Mesothelial cell of epicardium (in vitro differentiated cells): ENCODE results near the gene CADM1. TPM values are rescaled to one million over a fixed set of nuclear protein-coding genes. Genes with fewer than 3 reads are reported as not detected.

ENCODE experiments used
- DNase-seq, 2 experiments: peaks; one replicate each; pipeline ENCODE4 v3.0.0; 2021; ENCODE audit warnings: low spot score in 2 of 2; ENCODE audit not compliant: unreplicated experiment in 2 of 2
- H3K27ac Mint-ChIP-seq: 2 replicates; pipeline ENCODE4 v1.8.0; 2021; ENCODE audit warnings: mixed read lengths
- H3K27me3 Mint-ChIP-seq: 2 replicates; pipeline ENCODE4 v1.8.0; 2021; ENCODE audit warnings: low read depth, mixed read lengths
- H3K36me3 Mint-ChIP-seq: 2 replicates; pipeline ENCODE4 v1.8.0; 2021; ENCODE audit warnings: mixed read lengths
- H3K4me1 Mint-ChIP-seq: 2 replicates; pipeline ENCODE4 v1.8.0; 2021; ENCODE audit warnings: mixed read lengths
- H3K4me3 Mint-ChIP-seq: 2 replicates; pipeline ENCODE4 v1.8.0; 2021; ENCODE audit warnings: mild to moderate bottlenecking, moderate library complexity, mixed read lengths
- H3K9me3 Mint-ChIP-seq: 2 replicates; pipeline ENCODE4 v1.8.0; 2021; ENCODE audit warnings: mixed read lengths
- CTCF ChIP-seq: fragments of 200-600 bp; sonication (generic); IDR thresholded peaks from one replicate; pipeline ENCODE4 v1.5.0; 2021; ENCODE audit warnings: antibody characterized with exemption; ENCODE audit not compliant: unreplicated experiment
- total RNA-seq: library from RNA; stranded (reverse); gene quantifications from 3 replicates; pipeline ENCODE4 v1.2.1, GENCODE V29; 2021

CADM1 gene
- total RNA-seq, 1 donor from 2014 or later = 60.9 TPM

DNA sequence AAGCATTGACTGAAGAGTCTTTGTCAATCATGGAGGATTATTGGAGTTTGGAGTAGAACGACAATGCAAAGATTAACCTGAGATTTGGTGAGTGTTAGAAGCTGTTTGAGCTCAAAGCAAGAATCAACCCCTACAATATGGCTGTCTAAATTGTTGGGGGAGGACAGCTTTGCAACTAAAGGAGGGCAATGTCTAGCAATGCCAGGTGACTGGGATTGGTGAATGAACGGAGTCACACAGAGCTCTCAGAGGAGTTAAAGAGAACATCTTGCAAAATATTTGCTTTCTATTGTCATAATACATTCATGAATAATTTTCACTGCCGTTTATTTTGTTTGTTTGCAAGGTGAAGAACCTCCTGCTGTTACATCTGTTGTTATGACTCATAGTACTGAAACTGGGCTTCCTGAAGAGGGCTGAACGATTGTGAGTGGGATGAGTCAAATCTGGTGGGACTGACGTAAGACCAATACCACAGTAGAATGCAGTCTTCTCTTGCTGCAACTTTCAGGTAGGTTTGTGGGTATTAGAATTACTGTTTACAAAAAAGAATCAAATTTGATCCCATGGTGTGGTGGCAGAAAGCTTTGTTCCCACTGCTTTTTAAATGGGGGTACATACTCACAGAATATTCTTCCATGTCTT lies 281.9 kb downstream of the CADM1 start:
- no peak for DNase-seq
- H3K4me1 Mint-ChIP-seq = peaks cover 20% of the 10 kb centered on the region
- no peak overlapping the region for H3K27ac Mint-ChIP-seq
- H3K27me3 Mint-ChIP-seq = no peaks in the 10 kb centered on the region
- peaks cover 15% of the 10 kb centered on the region for H3K36me3 Mint-ChIP-seq
- no peaks in the 10 kb centered on the region for H3K9me3 Mint-ChIP-seq
- no peak overlapping the region for H3K4me3 Mint-ChIP-seq
- no peak for TF ChIP-seq CTCF

DNA sequence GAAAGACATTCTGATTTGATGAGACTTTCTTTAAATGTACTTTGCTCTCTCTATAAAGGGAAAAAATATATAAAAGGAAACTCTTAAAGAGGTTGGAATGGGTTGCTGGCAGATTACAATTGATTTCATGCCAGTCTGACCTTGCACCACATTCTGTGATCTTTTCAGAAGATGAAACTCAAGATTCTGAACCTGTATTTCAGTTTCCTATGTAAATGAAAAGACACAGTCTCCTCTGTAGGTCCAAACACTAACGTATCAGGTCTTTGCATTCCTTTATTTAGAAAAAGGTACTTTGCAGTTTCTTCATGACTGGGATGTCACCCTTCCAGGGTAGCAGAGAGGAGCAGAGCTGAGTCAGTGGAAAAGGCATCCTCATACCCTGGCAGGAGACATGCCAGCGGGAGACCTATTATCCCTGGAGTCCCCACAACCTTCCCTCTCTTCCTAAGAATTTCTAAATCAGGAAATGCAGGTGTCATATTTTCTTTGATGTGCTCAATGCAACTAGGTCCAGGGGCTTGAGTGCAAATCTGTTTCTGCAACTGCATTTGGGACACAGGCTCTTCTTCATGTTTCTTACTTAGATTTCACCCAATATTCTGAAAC lies 282.6 kb downstream of the CADM1 start:
- no peak for DNase-seq
- H3K4me3 Mint-ChIP-seq = no peak overlapping the region

DNA sequence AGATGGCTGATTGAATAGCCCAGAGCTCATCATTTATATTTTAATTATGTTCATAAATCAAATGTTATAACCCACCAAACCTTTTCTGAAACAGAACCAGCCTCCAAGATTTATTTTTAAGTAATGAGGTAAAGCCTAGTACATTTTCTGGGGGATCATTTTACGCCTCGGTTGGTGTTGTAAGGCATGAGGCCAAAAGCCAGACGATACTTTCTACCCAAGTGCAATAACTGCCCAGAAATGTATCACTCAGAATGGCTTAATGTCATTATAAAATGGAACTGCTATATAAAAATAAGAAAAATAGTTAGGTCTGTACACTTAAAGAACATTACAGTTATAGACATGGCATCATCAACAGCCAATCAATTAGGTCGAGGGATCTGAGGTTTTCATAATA lies 283.3 kb downstream of the CADM1 start:
- Mint-ChIP-seq H3K4me1 (peaks cover 10% of the 10 kb centered on the region), H3K36me3 (peaks cover 19% of the 10 kb centered on the region), H3K4me3 (no peak overlapping the region), H3K27ac (no peak overlapping the region), H3K27me3 (peaks cover 1% of the 10 kb centered on the region), H3K9me3 (no peaks in the 10 kb centered on the region)
- no peak for TF ChIP-seq CTCF
- no peak for DNase-seq

More for the DNA sequence above, 282.6 kb downstream of the CADM1 start:
- Mint-ChIP-seq H3K36me3 (peaks cover 16% of the 10 kb centered on the region), H3K27me3 (peaks cover 1% of the 10 kb centered on the region), H3K4me1 (peaks cover 14% of the 10 kb centered on the region), H3K27ac (no peak overlapping the region), H3K9me3 (no peaks in the 10 kb centered on the region)
- TF ChIP-seq CTCF = no peak

DNA sequence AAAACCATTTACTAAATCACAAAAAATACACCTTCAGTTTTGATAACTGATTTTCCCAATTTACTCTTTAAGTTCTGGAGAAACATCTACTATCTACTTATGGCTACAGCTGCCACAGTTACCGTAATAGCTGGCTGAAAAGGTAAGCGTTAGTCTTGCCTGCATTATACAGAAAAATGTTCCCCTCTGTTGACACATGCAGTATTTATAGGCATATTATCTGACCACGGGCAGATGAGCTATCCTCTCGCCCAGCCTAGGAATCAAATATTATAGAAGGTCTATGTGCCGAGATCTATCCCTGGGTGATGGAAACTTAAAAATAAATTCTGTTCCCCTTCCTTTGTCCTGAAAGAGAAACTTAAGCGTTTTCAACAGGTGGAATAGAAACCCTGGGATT lies 283.8 kb downstream of the CADM1 start:
- Mint-ChIP-seq H3K4me3 (no peak overlapping the region), H3K27me3 (peaks cover 1% of the 10 kb centered on the region), H3K36me3 (peaks cover 19% of the 10 kb centered on the region), H3K27ac (no peak overlapping the region), H3K9me3 (no peaks in the 10 kb centered on the region), H3K4me1 (peaks cover 10% of the 10 kb centered on the region)
- DNase-seq = no peak
- TF ChIP-seq CTCF = no peak

DNA sequence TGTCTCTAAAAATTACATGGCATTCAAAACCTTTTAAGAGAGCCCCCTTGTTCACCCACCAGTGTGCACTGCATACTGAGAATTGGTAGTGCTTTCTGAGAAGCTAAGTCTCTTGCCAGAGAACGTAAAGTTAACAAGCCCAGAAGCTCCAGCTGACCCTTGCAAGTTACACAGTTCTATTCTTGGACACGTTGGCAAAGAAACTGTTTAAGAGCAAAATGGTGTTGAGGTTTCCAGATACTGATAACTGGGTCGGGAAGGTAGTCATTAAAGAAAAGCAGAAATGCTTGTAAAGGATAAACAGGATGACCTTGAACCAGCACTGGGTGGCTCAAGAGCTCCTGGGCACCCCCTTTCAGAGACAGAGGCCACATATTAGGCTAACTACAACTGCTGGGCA lies 284.8 kb downstream of the CADM1 start:
- Mint-ChIP-seq H3K4me3 (no peak overlapping the region), H3K27ac (no peak overlapping the region), H3K27me3 (peaks cover 1% of the 10 kb centered on the region), H3K9me3 (no peaks in the 10 kb centered on the region), H3K4me1 (peaks cover 10% of the 10 kb centered on the region), H3K36me3 (peaks cover 24% of the 10 kb centered on the region)
- DNase-seq = no peak
- TF ChIP-seq CTCF = no peak
